Colonic mucosa (tissue), 4 donors: ENCODE measurements around the gene SKOR2. TPM values are rescaled to one million over a fixed set of nuclear protein-coding genes. Genes with fewer than 3 reads are reported as not detected.

Experiments used
- DNase-seq: peaks from one replicate; pipeline ENCODE4 v3.0.0-alpha.2; 2020
- H3K27ac ChIP-seq: fragments of 200-600 bp; one replicate; pipeline ENCODE4 v1.8.0; 2021
- H3K27me3 ChIP-seq: fragments of 200-600 bp; one replicate; pipeline ENCODE4 v1.8.0; 2021
- H3K36me3 ChIP-seq: fragments of 200-600 bp; one replicate; pipeline ENCODE4 v1.8.0; 2021
- H3K4me1 ChIP-seq: fragments of 200-600 bp; one replicate; pipeline ENCODE4 v1.8.0; 2021; ENCODE audit warnings: mild to moderate bottlenecking
- H3K4me3 ChIP-seq: fragments of 200-600 bp; one replicate; pipeline ENCODE4 v1.8.0; 2021
- H3K9ac ChIP-seq, 2 donors: one replicate each; pipeline ENCODE4 v1.7.0; 2013; ENCODE audit warnings: control low read depth in 2 of 2, low read depth in 2 of 2, low read length in 2 of 2
- H3K9me3 ChIP-seq: fragments of 200-600 bp; one replicate; pipeline ENCODE4 v1.8.0; 2021
- CTCF ChIP-seq: fragments of 200-600 bp; IDR thresholded peaks from one replicate; pipeline ENCODE4 v1.8.0; 2022; ENCODE audit warnings: antibody characterized with exemption, mild to moderate bottlenecking
- intact Hi-C: fragments of 100-400 bp; cut with DNase I; formaldehyde crosslinking; loops from one replicate; pipeline ENCODE4 v1.14.1; 2022
- total RNA-seq, 2 donors: library from RNA; stranded (reverse); fragmentation: NEBNext Ultra II Directional in 1 of 2; extraction: Animal tissue kit (Norgen Biotek cat#: 25700) in 1 of 2; gene quantifications; one replicate each; pipeline ENCODE4 v1.2.1, GENCODE V29; 2021
- donor health status: healthy.
- donor health status: DM: no; HTN: no; CAD: no.
- donor health status: DM: no; HTN: no; CAD: no.

Gene SKOR2
- total RNA-seq, 2 donors from 2014 or later: not detected

GRCh38 chr18:47247416-47248114, 3.9 kb downstream of the SKOR2 start:
- H3K9ac ChIP-seq: no peak overlapping the region
- no peaks in the 10 kb centered on the region for H3K9me3 ChIP-seq
- no peak overlapping the region for H3K4me3 ChIP-seq
- no peak for DNase-seq
- intact Hi-C loops: loop anchor here (10.0 kb wide), 1 partner anchor 483 kb away; no protein-coding TSS in a partner anchor
- peaks cover 64% of the 10 kb centered on the region for H3K27me3 ChIP-seq
- no peak overlapping the region for H3K27ac ChIP-seq
- TF ChIP-seq CTCF: no peak
- no peaks in the 10 kb centered on the region for H3K4me1 ChIP-seq
- H3K36me3 ChIP-seq: no peaks in the 10 kb centered on the region

- no peak overlapping the region for H3K4me3 ChIP-seq
- H3K27ac ChIP-seq: no peak overlapping the region
- no peak overlapping the region for H3K9ac ChIP-seq
- intact Hi-C loops: loop anchor here (10.0 kb wide), 1 partner anchor 482 kb away; no protein-coding TSS in a partner anchor
- H3K27me3 ChIP-seq: peaks cover 60% of the 10 kb centered on the region
- DNase-seq: no peak
- H3K4me1 ChIP-seq: no peaks in the 10 kb centered on the region
- H3K9me3 ChIP-seq: no peaks in the 10 kb centered on the region
- TF ChIP-seq CTCF: no peak
- H3K36me3 ChIP-seq: no peaks in the 10 kb centered on the region
Observed at GRCh38 chr18:47247036-47247415, 4.4 kb downstream of the SKOR2 start.

GRCh38 chr18:47246027-47246971, 5.2 kb downstream of the SKOR2 start:
- no peak overlapping the region for H3K9ac ChIP-seq
- no peak overlapping the region for H3K27ac ChIP-seq
- TF ChIP-seq CTCF: no peak
- intact Hi-C loops: loop anchor here (10.0 kb wide), 1 partner anchor 481 kb away; no protein-coding TSS in a partner anchor
- H3K4me1 ChIP-seq: no peaks in the 10 kb centered on the region
- H3K27me3 ChIP-seq: peaks cover 60% of the 10 kb centered on the region
- H3K36me3 ChIP-seq: no peaks in the 10 kb centered on the region
- H3K9me3 ChIP-seq: no peaks in the 10 kb centered on the region
- H3K4me3 ChIP-seq: no peak overlapping the region
- no peak for DNase-seq

GRCh38 chr18:47244086-47244485, 7.4 kb downstream of the SKOR2 start:
- Histone ChIP-seq H3K4me1 (no peaks in the 10 kb centered on the region), H3K4me3 (no peak overlapping the region), H3K27ac (no peak overlapping the region), H3K27me3 (peaks cover 42% of the 10 kb centered on the region), H3K36me3 (no peaks in the 10 kb centered on the region), H3K9me3 (no peaks in the 10 kb centered on the region), H3K9ac (no peak overlapping the region)
- no peak for DNase-seq
- intact Hi-C loops: loop anchor here (10.0 kb wide), 1 partner anchor 479 kb away; no protein-coding TSS in a partner anchor
- TF ChIP-seq CTCF: no peak

GRCh38 chr18:47235096-47235495, 16.4 kb downstream of the SKOR2 start:
- Histone ChIP-seq H3K9ac (no peak overlapping the region), H3K4me3 (no peak overlapping the region), H3K4me1 (no peaks in the 10 kb centered on the region), H3K27ac (no peak overlapping the region), H3K9me3 (no peaks in the 10 kb centered on the region), H3K27me3 (no peaks in the 10 kb centered on the region), H3K36me3 (no peaks in the 10 kb centered on the region)
- no peak for TF ChIP-seq CTCF
- no peak for DNase-seq
- intact Hi-C loops: no loop called here
